Stomach (tissue), 4 donors: Measurements from ENCODE around the gene SCML2.

Experiments used
- CTCF ChIP-seq, 7 experiments: fragments of 450-650 bp in 4 of 7; fragments of 200-600 bp in 3 of 7; sonication (generic) in 3 of 7; IDR thresholded peaks; one replicate each; pipeline ENCODE4 v1.5.1; 2016 to 2019; ENCODE audit warnings: antibody characterized with exemption in 7 of 7, control low read depth in 2 of 7, mild to moderate bottlenecking in 1 of 7
- POLR2A ChIP-seq, 4 donors: fragments of 450-650 bp; IDR thresholded peaks; one replicate each; pipeline ENCODE4 v1.6.1; 2016; ENCODE audit warnings: antibody characterized with exemption in 4 of 4, control low read depth in 2 of 4, mild to moderate bottlenecking in 1 of 4, moderate library complexity in 1 of 4
- POLR2AphosphoS5 ChIP-seq, 3 donors: sonication (generic); formaldehyde crosslinking; IDR thresholded peaks; one replicate each; pipeline ENCODE4 v1.6.1; 2016; ENCODE audit warnings: antibody characterized with exemption in 3 of 3

DNA sequence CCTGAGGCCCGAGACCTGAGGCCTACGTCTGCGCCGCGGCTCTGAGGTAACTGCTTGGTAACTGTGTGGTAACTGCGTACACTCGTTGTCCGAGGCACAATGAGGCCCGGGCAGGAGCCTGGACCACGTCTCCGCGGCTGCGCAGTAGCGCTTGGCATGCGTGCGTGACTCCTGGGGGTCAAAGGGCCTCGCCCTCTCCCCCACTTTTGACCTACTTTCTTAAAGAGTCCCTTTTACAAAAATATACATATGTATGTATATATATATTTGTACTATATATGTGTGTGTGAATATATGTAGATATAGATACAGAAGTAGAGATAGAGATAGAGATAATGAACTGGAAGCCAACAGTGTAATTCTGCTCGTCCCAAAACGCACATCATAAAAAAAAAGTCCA, 133.7 kb downstream of the SCML2 start, which contains the start of gene BEND2:
- no peak for TF ChIP-seq POLR2A (IDR thresholded peaks at IDR 0.05)
- no peak for TF ChIP-seq CTCF (IDR thresholded peaks at IDR 0.05)
- TF ChIP-seq POLR2AphosphoS5 (IDR thresholded peaks at IDR 0.05), result no peak
